H9 (cell line): ENCODE measurements around the gene PDS5A. TPM values are rescaled to one million over a fixed set of nuclear protein-coding genes. Genes with fewer than 3 reads are reported as not detected.

Experiments
- DNase-seq: peaks from one replicate; pipeline ENCODE4 v3.0.0-alpha.2; 2017
- H2AFZ ChIP-seq: one replicate; pipeline ENCODE4 v1.6.1; 2013; ENCODE audit warnings: mild to moderate bottlenecking, low read length, control low read depth, moderate library complexity
- H2AK5ac ChIP-seq: 2 replicates; pipeline ENCODE4 v1.6.1; 2013; ENCODE audit warnings: low read length, control low read depth, mixed read lengths; ENCODE audit not compliant: insufficient read length
- H2BK120ac ChIP-seq: one replicate; pipeline ENCODE4 v1.6.1; 2013; ENCODE audit warnings: low read depth, mild to moderate bottlenecking, low read length, control low read depth, inconsistent platforms; ENCODE audit not compliant: poor library complexity, severe bottlenecking
- H2BK12ac ChIP-seq: 2 replicates; pipeline ENCODE4 v1.6.1; 2013; ENCODE audit warnings: low read length, control low read depth, mixed read lengths, low read depth; ENCODE audit not compliant: insufficient read length
- H2BK15ac ChIP-seq: 2 replicates; pipeline ENCODE4 v1.6.1; 2013; ENCODE audit warnings: low read depth, low read length, control low read depth
- H2BK20ac ChIP-seq: one replicate; pipeline ENCODE4 v1.6.1; 2013; ENCODE audit warnings: low read depth, mild to moderate bottlenecking, low read length, control low read depth, inconsistent platforms; ENCODE audit not compliant: poor library complexity, severe bottlenecking
- H2BK5ac ChIP-seq: 2 replicates; pipeline ENCODE4 v1.6.1; 2013; ENCODE audit warnings: low read length, control low read depth, mixed read lengths; ENCODE audit not compliant: insufficient read length
- H3K14ac ChIP-seq: 2 replicates; pipeline ENCODE4 v1.6.1; 2013; ENCODE audit warnings: low read length, control low read depth; ENCODE audit not compliant: insufficient read depth
- H3K18ac ChIP-seq: 2 replicates; pipeline ENCODE4 v1.6.1; 2013; ENCODE audit warnings: low read depth, mild to moderate bottlenecking, mixed read lengths, low read length, control low read depth; ENCODE audit not compliant: insufficient read length
- H3K23ac ChIP-seq: 2 replicates; pipeline ENCODE4 v1.6.1; 2013; ENCODE audit warnings: low read length, control low read depth, mixed read lengths, low read depth; ENCODE audit not compliant: insufficient read length
- H3K23me2 ChIP-seq: 2 replicates; pipeline ENCODE4 v1.6.1; 2013; ENCODE audit warnings: low read depth, mild to moderate bottlenecking, mixed read lengths, low read length, control low read depth; ENCODE audit not compliant: insufficient read length, poor library complexity, severe bottlenecking
- H3K27ac ChIP-seq: 2 replicates; pipeline ENCODE4 v1.5.1; 2013; ENCODE audit warnings: low read length, control low read depth, mixed read lengths, low read depth; ENCODE audit not compliant: insufficient read length
- H3K27me3 ChIP-seq: 2 replicates; pipeline ENCODE4 v1.6.1; 2013; ENCODE audit warnings: low read length, control low read depth, inconsistent platforms; ENCODE audit not compliant: insufficient read depth
- H3K4ac ChIP-seq: 2 replicates; pipeline ENCODE4 v1.6.1; 2013; ENCODE audit warnings: low read depth, mild to moderate bottlenecking, control low read depth, inconsistent platforms, low read length, moderate library complexity
- H3K4me1 ChIP-seq: 2 replicates; pipeline ENCODE4 v1.6.1; 2013; ENCODE audit warnings: low read length, control low read depth, inconsistent platforms; ENCODE audit not compliant: insufficient read depth
- H3K4me2 ChIP-seq: 2 replicates; pipeline ENCODE4 v1.6.1; 2013; ENCODE audit warnings: low read length, control low read depth, mixed read lengths; ENCODE audit not compliant: insufficient read length, insufficient read depth
- H3K56ac ChIP-seq: 2 replicates; pipeline ENCODE4 v1.6.1; 2013; ENCODE audit warnings: low read depth, mild to moderate bottlenecking, mixed read lengths, low read length, control low read depth; ENCODE audit not compliant: insufficient read length
- H3K79me1 ChIP-seq: 2 replicates; pipeline ENCODE4 v1.6.1; 2013; ENCODE audit warnings: low read depth, mild to moderate bottlenecking, moderate library complexity, low read length, control low read depth, inconsistent platforms; ENCODE audit not compliant: insufficient read depth, poor library complexity, severe bottlenecking
- H3K79me2 ChIP-seq: 2 replicates; pipeline ENCODE4 v1.6.1; 2013; ENCODE audit warnings: low read length, control low read depth, inconsistent platforms; ENCODE audit not compliant: insufficient read depth
- H3K9ac ChIP-seq: 2 replicates; pipeline ENCODE4 v1.6.1; 2013; ENCODE audit warnings: low read length, control low read depth, mixed read lengths; ENCODE audit not compliant: insufficient read length; ENCODE audit errors: extremely low read depth
- H3K9me3 ChIP-seq: one replicate; pipeline ENCODE4 v1.6.1; 2013; ENCODE audit warnings: low read depth, low read length, inconsistent platforms; ENCODE audit not compliant: control insufficient read depth
- H3T11ph ChIP-seq: one replicate; pipeline ENCODE4 v1.6.1; 2013; ENCODE audit warnings: mild to moderate bottlenecking, low read length, control low read depth, inconsistent platforms
- H4K20me1 ChIP-seq: one replicate; pipeline ENCODE4 v1.6.1; 2013; ENCODE audit not compliant: control insufficient read depth, insufficient read length, insufficient read depth
- H4K5ac ChIP-seq: 2 replicates; pipeline ENCODE4 v1.6.1; 2013; ENCODE audit warnings: low read depth, mild to moderate bottlenecking, mixed read lengths, low read length, control low read depth; ENCODE audit not compliant: insufficient read length
- H4K8ac ChIP-seq: replicated peaks from 2 replicates; pipeline ENCODE4 v1.6.1; 2013; ENCODE audit warnings: low read length, control low read depth, mixed read lengths, low read depth; ENCODE audit not compliant: insufficient read length
- H4K91ac ChIP-seq: 2 replicates; pipeline ENCODE4 v1.6.1; 2013; ENCODE audit warnings: low read depth, mild to moderate bottlenecking, moderate library complexity, mixed read lengths, low read length, control low read depth; ENCODE audit not compliant: insufficient read length
- H3K27ac Mint-ChIP-seq, 3 experiments: 2 replicates in 2 of 3; 3 replicates in 1 of 3; pipeline ENCODE4 v1.8.0; 2020 to 2021; ENCODE audit warnings: mixed read lengths in 3 of 3, mild to moderate bottlenecking in 1 of 3, moderate library complexity in 1 of 3
- H3K27me3 Mint-ChIP-seq: 2 replicates; pipeline ENCODE4 v1.8.0; 2021; ENCODE audit warnings: low read depth, mild to moderate bottlenecking, moderate library complexity, mixed read lengths
- H3K36me3 Mint-ChIP-seq, 3 experiments: 2 replicates in 2 of 3; 3 replicates in 1 of 3; pipeline ENCODE4 v1.8.0; 2020 to 2021; ENCODE audit warnings: low read depth in 3 of 3, mixed read lengths in 3 of 3; ENCODE audit not compliant: insufficient read depth in 1 of 3
- H3K4me1 Mint-ChIP-seq, 2 experiments: 2 replicates each; pipeline ENCODE4 v1.8.0; 2020; ENCODE audit warnings: mixed read lengths in 2 of 2
- H3K4me3 Mint-ChIP-seq, 2 experiments: 2 replicates in 1 of 2; 3 replicates in 1 of 2; pipeline ENCODE4 v1.8.0; 2020 to 2021; ENCODE audit warnings: mild to moderate bottlenecking in 2 of 2, mixed read lengths in 2 of 2, moderate library complexity in 1 of 2
- H3K9me3 Mint-ChIP-seq, 2 experiments: 2 replicates in 1 of 2; 3 replicates in 1 of 2; pipeline ENCODE4 v1.8.0; 2020; ENCODE audit warnings: mild to moderate bottlenecking in 2 of 2, mixed read lengths in 2 of 2, moderate library complexity in 1 of 2
- WGBS: extraction: QIAGEN DNeasy Blood & Tissue Kit; methylation state at CpG from one replicate; pipeline ENCODE4 v1.1.7; 2013; ENCODE audit warnings: missing lambda C conversion rate, low lambda C conversion rate, mixed read lengths; ENCODE audit not compliant: insufficient read length; ENCODE audit errors: extremely low coverage; 5-methylcytosine and 5-hydroxymethylcytosine counted together
- total RNA-seq: library from RNA; stranded (reverse); gene quantifications from 2 replicates; pipeline ENCODE4 v1.2.1, GENCODE V29; 2021
- TF ChIP-seq, protein P1 (sequence below): fragments of 200-600 bp; sonication (generic); conservative IDR thresholded peaks from 3 replicates; pipeline ENCODE4 v1.8.0; 2021; ENCODE audit warnings: antibody characterized with exemption, mild to moderate bottlenecking

Gene PDS5A
- total RNA-seq, 1 experiment from 2014 or later, result 65.4 TPM

DNA sequence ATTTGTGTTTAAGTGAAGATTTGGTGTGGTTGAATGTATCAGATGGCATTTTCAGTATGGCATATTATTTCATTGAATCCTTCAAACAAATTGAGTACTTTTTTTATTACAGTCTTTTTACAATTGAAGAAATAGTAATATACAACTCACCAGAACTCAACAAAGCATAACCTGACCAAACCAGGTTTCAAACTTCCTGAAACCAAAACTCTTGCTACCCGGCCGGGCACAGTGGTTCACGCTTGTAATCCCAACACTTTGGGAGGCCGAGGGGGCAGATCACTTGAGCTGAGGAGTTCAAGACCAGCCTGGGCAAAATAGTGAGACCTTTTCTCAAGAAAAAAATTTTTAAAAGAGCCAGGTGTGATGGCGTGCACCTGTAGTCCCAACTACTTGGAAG, 185.6 kb downstream of the PDS5A start:
- Mint-ChIP-seq H3K4me1 (no peaks in the 10 kb centered on the region; a peak in 1 of 4 replicates), H3K27me3 (no peaks in the 10 kb centered on the region), H3K27ac (no peak overlapping the region; a peak in 1 of 7 replicates), H3K9me3 (no peaks in the 10 kb centered on the region; a peak in 1 of 5 replicates), H3K4me3 (no peak overlapping the region), H3K36me3 (no peaks in the 10 kb centered on the region)
- Histone ChIP-seq H3K4me1 (no peaks in the 10 kb centered on the region), H3K56ac (no peak overlapping the region), H2BK15ac (no peak overlapping the region), H3K9ac (no peak overlapping the region), H3K23ac (no peak overlapping the region), H4K5ac (no peak overlapping the region), H3K27me3 (no peaks in the 10 kb centered on the region), H4K20me1 (no peaks in the 10 kb centered on the region), H3K79me1 (no peaks in the 10 kb centered on the region), H3T11ph (no peak overlapping the region), H2BK12ac (no peak overlapping the region), H3K14ac (no peak overlapping the region), H3K4me2 (no peak overlapping the region), H3K23me2 (no peaks in the 10 kb centered on the region), H2AK5ac (no peak overlapping the region), H3K79me2 (no peaks in the 10 kb centered on the region), H4K91ac (no peak overlapping the region), H3K18ac (no peak overlapping the region), H3K4ac (no peak overlapping the region), H3K27ac (no peak overlapping the region), H2BK20ac (no peak overlapping the region), H3K9me3 (no peaks in the 10 kb centered on the region), H2BK120ac (no peak overlapping the region), H2BK5ac (no peak overlapping the region), H4K8ac (no peak overlapping the region), H2AFZ (no peak overlapping the region)
- TF ChIP-seq, protein P1, sequence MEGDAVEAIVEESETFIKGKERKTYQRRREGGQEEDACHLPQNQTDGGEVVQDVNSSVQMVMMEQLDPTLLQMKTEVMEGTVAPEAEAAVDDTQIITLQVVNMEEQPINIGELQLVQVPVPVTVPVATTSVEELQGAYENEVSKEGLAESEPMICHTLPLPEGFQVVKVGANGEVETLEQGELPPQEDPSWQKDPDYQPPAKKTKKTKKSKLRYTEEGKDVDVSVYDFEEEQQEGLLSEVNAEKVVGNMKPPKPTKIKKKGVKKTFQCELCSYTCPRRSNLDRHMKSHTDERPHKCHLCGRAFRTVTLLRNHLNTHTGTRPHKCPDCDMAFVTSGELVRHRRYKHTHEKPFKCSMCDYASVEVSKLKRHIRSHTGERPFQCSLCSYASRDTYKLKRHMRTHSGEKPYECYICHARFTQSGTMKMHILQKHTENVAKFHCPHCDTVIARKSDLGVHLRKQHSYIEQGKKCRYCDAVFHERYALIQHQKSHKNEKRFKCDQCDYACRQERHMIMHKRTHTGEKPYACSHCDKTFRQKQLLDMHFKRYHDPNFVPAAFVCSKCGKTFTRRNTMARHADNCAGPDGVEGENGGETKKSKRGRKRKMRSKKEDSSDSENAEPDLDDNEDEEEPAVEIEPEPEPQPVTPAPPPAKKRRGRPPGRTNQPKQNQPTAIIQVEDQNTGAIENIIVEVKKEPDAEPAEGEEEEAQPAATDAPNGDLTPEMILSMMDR, result no peak
- no CpG with 5 or more reads among the region's 5 CpGs for WGBS
- DNase-seq, result no peak
